Effector memory CD8-positive, alpha-beta T cell (primary cell): ENCODE measurements around the gene WRAP53.

ENCODE experiments used
- ATAC-seq: fragments of 150-1000 bp; cut with Tn5 transposase; replicated peaks from 2 replicates; pipeline ENCODE4 v1.10.0; 2021; ENCODE audit warnings: mild to moderate bottlenecking, moderate library complexity
- DNase-seq, 3 experiments: peaks; one replicate each; pipeline ENCODE4 v3.0.0; 2021
- H3K27ac Mint-ChIP-seq, 2 donors: one replicate each; pipeline ENCODE4 v1.8.0; 2022; ENCODE audit warnings: mild to moderate bottlenecking in 2 of 2, mixed read lengths in 2 of 2, moderate library complexity in 2 of 2
- H3K27me3 Mint-ChIP-seq, 2 donors: one replicate each; pipeline ENCODE4 v1.8.0; 2022; ENCODE audit warnings: mixed read lengths in 2 of 2
- H3K36me3 Mint-ChIP-seq: one replicate; pipeline ENCODE4 v1.8.0; 2022; ENCODE audit warnings: mild to moderate bottlenecking, moderate library complexity, mixed read lengths; ENCODE audit not compliant: insufficient read depth
- H3K4me1 Mint-ChIP-seq, 2 donors: one replicate each; pipeline ENCODE4 v1.8.0; 2022; ENCODE audit warnings: low read depth in 2 of 2, mixed read lengths in 2 of 2
- H3K4me3 Mint-ChIP-seq, 2 donors: one replicate each; pipeline ENCODE4 v1.8.0; 2022; ENCODE audit warnings: mild to moderate bottlenecking in 2 of 2, mixed read lengths in 2 of 2, moderate library complexity in 2 of 2
- H3K9me3 Mint-ChIP-seq, 2 donors: one replicate each; pipeline ENCODE4 v1.8.0; 2022; ENCODE audit warnings: mixed read lengths in 2 of 2

WRAP53 gene

GRCh38 chr17:7707858-7708750 is 19.8 kb downstream of the WRAP53 start:
- H3K9me3 Mint-ChIP-seq = no peaks in the 10 kb centered on the region
- no peak overlapping the region for H3K4me3 Mint-ChIP-seq
- DNase-seq (no peak), ATAC-seq (no peak)
- H3K36me3 Mint-ChIP-seq = no peaks in the 10 kb centered on the region
- no peak overlapping the region for H3K27ac Mint-ChIP-seq
- peaks cover 71 to 92% of the 10 kb centered on the region in 2 donors for H3K27me3 Mint-ChIP-seq
- peaks cover 25 to 32% of the 10 kb centered on the region in 2 donors for H3K4me1 Mint-ChIP-seq

- ATAC-seq = no peak
- Mint-ChIP-seq H3K9me3 (no peaks in the 10 kb centered on the region), H3K36me3 (peaks cover 6% of the 10 kb centered on the region), H3K4me1 (peaks cover 23 to 24% of the 10 kb centered on the region in 2 donors), H3K4me3 (no peak overlapping the region), H3K27me3 (peaks cover 70 to 92% of the 10 kb centered on the region in 2 donors), H3K27ac (no peak overlapping the region)
- DNase-seq = no peak
Observed at GRCh38 chr17:7709031-7709430, 20.8 kb downstream of the WRAP53 start.

- no peak overlapping the region for H3K27ac Mint-ChIP-seq
- peaks cover 6% of the 10 kb centered on the region for H3K36me3 Mint-ChIP-seq
- no peaks in the 10 kb centered on the region for H3K9me3 Mint-ChIP-seq
- no peak for ATAC-seq
- peaks cover 72 to 93% of the 10 kb centered on the region in 2 donors for H3K27me3 Mint-ChIP-seq
- DNase-seq = no peak
- H3K4me1 Mint-ChIP-seq = peaks cover 15 to 17% of the 10 kb centered on the region in 2 donors
- H3K4me3 Mint-ChIP-seq = no peak overlapping the region
Observed at GRCh38 chr17:7710301-7710700, 22.0 kb downstream of the WRAP53 start.

GRCh38 chr17:7711051-7711755 is 22.9 kb downstream of the WRAP53 start:
- H3K27me3 Mint-ChIP-seq = peaks cover 73 to 93% of the 10 kb centered on the region in 2 donors
- peaks cover 15% of the 10 kb centered on the region in 2 donors for H3K4me1 Mint-ChIP-seq
- ATAC-seq = no peak
- H3K4me3 Mint-ChIP-seq = no peak overlapping the region
- H3K27ac Mint-ChIP-seq = no peak overlapping the region
- H3K9me3 Mint-ChIP-seq = no peaks in the 10 kb centered on the region
- no peak for DNase-seq
- peaks cover 6% of the 10 kb centered on the region for H3K36me3 Mint-ChIP-seq

GRCh38 chr17:7712111-7712771 is 24.0 kb downstream of the WRAP53 start:
- Mint-ChIP-seq H3K4me1 (peaks cover 16 to 20% of the 10 kb centered on the region in 2 donors), H3K27me3 (peaks cover 74 to 93% of the 10 kb centered on the region in 2 donors), H3K9me3 (no peaks in the 10 kb centered on the region), H3K27ac (no peak overlapping the region), H3K36me3 (peaks cover 6% of the 10 kb centered on the region), H3K4me3 (no peak overlapping the region)
- no peak for DNase-seq
- peak; percentile 31 for ATAC-seq

- Mint-ChIP-seq H3K36me3 (peaks cover 6% of the 10 kb centered on the region), H3K27ac (no peak overlapping the region), H3K4me3 (no peak overlapping the region), H3K27me3 (peaks cover 83 to 95% of the 10 kb centered on the region in 2 donors), H3K4me1 (peaks cover 24 to 25% of the 10 kb centered on the region in 2 donors), H3K9me3 (no peaks in the 10 kb centered on the region)
- no peak for ATAC-seq
- DNase-seq = no peak
Observed at GRCh38 chr17:7713782-7714181, 25.5 kb downstream of the WRAP53 start.

- ATAC-seq (no peak), DNase-seq (no peak)
- Mint-ChIP-seq H3K27ac (no peak overlapping the region), H3K9me3 (no peaks in the 10 kb centered on the region), H3K4me1 (peaks cover 22 to 25% of the 10 kb centered on the region in 2 donors), H3K27me3 (peaks cover 90 to 100% of the 10 kb centered on the region in 2 donors), H3K36me3 (peaks cover 6% of the 10 kb centered on the region), H3K4me3 (no peak overlapping the region)
Observed at GRCh38 chr17:7714721-7715594, 26.7 kb downstream of the WRAP53 start.

GRCh38 chr17:7715936-7716886 is 27.9 kb downstream of the WRAP53 start:
- no peak for ATAC-seq
- Mint-ChIP-seq H3K27me3 (peaks cover 92 to 100% of the 10 kb centered on the region in 2 donors), H3K4me1 (peaks cover 18 to 19% of the 10 kb centered on the region in 2 donors), H3K27ac (no peak overlapping the region), H3K4me3 (peak overlapping the region; percentile 68 to 76), H3K9me3 (no peaks in the 10 kb centered on the region), H3K36me3 (peaks cover 6% of the 10 kb centered on the region)
- DNase-seq = no peak

GRCh38 chr17:7716901-7717755 is 28.9 kb downstream of the WRAP53 start, which contains the start of gene DNAH2:
Gene DNAH2, plus strand, starts transcription at chr17:7717744. Its CDS starts 1,991 bp downstream, at chr17:7719735.
- Mint-ChIP-seq H3K4me3 (peak within 1 kb of the TSS; percentile 68 to 76), H3K27ac (no peak within 1 kb of the TSS), H3K36me3 (peaks cover 6% of the 10 kb centered on the region), H3K27me3 (peaks cover 91 to 100% of the 10 kb centered on the region in 2 donors), H3K9me3 (no peaks in the 10 kb centered on the region), H3K4me1 (peaks cover 15% of the 10 kb centered on the region in 2 donors)
- ATAC-seq (peak; percentile 54), DNase-seq (no peak)

GRCh38 chr17:7717756-7718350 is 29.6 kb downstream of the WRAP53 start:
- H3K27me3 Mint-ChIP-seq = peaks cover 90 to 100% of the 10 kb centered on the region in 2 donors
- peaks cover 9 to 15% of the 10 kb centered on the region in 2 donors for H3K4me1 Mint-ChIP-seq
- H3K4me3 Mint-ChIP-seq = peak overlapping the region; percentile 68 to 76
- H3K9me3 Mint-ChIP-seq = no peaks in the 10 kb centered on the region
- ATAC-seq (peak; percentile 80), DNase-seq (no peak)
- H3K36me3 Mint-ChIP-seq = peaks cover 6% of the 10 kb centered on the region
- no peak overlapping the region for H3K27ac Mint-ChIP-seq

GRCh38 chr17:7719661-7720060 is 31.4 kb downstream of the WRAP53 start:
- H3K27me3 Mint-ChIP-seq = peaks cover 84 to 95% of the 10 kb centered on the region in 2 donors
- ATAC-seq (no peak), DNase-seq (no peak)
- H3K36me3 Mint-ChIP-seq = no peaks in the 10 kb centered on the region
- no peak overlapping the region for H3K4me3 Mint-ChIP-seq
- H3K4me1 Mint-ChIP-seq = peaks cover 9 to 10% of the 10 kb centered on the region in 2 donors
- no peaks in the 10 kb centered on the region for H3K9me3 Mint-ChIP-seq
- no peak overlapping the region for H3K27ac Mint-ChIP-seq
